Neural cell (in vitro differentiated cells): ENCODE data around the gene ZNF3.

Experiments used
- EP300 ChIP-seq: fragments of 450-650 bp; conservative IDR thresholded peaks from 2 replicates; pipeline ENCODE4 v1.6.1; 2014; ENCODE audit warnings: antibody characterized with exemption, mild to moderate bottlenecking, moderate library complexity; ENCODE audit not compliant: poor library complexity, severe bottlenecking
- EZH2 ChIP-seq: fragments of 200-600, 300-800 bp; shearing (Covaris generic), sonication (generic); IDR thresholded peaks from 2 replicates; pipeline ENCODE4 v1.6.1; 2014; ENCODE audit warnings: antibody characterized with exemption, low read length, borderline replicate concordance, mild to moderate bottlenecking; ENCODE audit not compliant: insufficient read depth, poor library complexity, severe bottlenecking
- POLR2AphosphoS5 ChIP-seq: IDR thresholded peaks from 2 replicates; pipeline ENCODE4 v1.6.1; 2012
- TAF1 ChIP-seq: IDR thresholded peaks from 2 replicates; pipeline ENCODE4 v1.6.1; 2012; ENCODE audit warnings: low read depth
- TF ChIP-seq, protein P1 (sequence below): fragments of 450-650 bp; IDR thresholded peaks from 2 replicates; pipeline ENCODE4 v1.5.1; 2014; ENCODE audit warnings: antibody characterized with exemption, mild to moderate bottlenecking, moderate library complexity; ENCODE audit not compliant: poor library complexity, severe bottlenecking

DNA sequence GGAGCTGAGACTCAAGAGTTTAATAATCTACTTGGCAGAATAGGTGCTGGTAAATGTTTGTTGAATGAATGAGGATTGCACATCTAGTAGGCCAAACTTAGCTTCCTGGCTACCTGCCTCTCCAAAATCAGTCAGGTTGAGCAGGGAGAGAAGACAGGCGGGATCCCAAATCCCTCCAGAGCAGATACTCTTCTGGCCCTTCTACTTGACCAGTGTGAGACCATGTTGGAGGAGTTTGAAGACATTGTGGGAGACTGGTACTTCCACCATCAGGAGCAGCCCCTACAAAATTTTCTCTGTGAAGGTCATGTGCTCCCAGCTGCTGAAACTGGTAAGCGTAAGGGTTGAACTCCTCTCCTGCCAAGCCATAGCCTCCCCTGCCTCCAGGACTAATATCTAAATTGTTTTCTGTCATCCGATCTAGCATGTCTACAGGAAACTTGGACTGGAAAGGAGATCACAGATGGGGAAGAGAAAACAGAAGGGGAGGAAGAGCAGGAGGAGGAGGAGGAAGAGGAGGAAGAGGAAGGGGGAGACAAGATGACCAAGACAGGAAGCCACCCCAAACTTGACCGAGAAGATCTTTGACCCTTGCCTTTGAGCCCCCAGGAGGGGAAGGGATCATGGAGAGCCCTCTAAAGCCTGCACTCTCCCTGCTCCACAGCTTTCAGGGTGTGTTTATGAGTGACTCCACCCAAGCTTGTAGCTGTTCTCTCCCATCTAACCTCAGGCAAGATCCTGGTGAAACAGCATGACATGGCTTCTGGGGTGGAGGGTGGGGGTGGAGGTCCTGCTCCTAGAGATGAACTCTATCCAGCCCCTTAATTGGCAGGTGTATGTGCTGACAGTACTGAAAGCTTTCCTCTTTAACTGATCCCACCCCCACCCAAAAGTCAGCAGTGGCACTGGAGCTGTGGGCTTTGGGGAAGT, 43.0 kb upstream of the ZNF3 start:
- TF ChIP-seq, protein P1, sequence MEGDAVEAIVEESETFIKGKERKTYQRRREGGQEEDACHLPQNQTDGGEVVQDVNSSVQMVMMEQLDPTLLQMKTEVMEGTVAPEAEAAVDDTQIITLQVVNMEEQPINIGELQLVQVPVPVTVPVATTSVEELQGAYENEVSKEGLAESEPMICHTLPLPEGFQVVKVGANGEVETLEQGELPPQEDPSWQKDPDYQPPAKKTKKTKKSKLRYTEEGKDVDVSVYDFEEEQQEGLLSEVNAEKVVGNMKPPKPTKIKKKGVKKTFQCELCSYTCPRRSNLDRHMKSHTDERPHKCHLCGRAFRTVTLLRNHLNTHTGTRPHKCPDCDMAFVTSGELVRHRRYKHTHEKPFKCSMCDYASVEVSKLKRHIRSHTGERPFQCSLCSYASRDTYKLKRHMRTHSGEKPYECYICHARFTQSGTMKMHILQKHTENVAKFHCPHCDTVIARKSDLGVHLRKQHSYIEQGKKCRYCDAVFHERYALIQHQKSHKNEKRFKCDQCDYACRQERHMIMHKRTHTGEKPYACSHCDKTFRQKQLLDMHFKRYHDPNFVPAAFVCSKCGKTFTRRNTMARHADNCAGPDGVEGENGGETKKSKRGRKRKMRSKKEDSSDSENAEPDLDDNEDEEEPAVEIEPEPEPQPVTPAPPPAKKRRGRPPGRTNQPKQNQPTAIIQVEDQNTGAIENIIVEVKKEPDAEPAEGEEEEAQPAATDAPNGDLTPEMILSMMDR, result no peak
- TF ChIP-seq EP300, result no peak
- TF ChIP-seq TAF1, result no peak
- no peak for TF ChIP-seq EZH2
- no peak for TF ChIP-seq POLR2AphosphoS5
